PC-3 (cell line): Measurements from ENCODE around the gene DLST.

ENCODE experiments used
- CTCF ChIP-seq: fragments of 300-600 bp; sonication (generic); conservative IDR thresholded peaks from 2 replicates; pipeline ENCODE4 v1.5.1; 2017; ENCODE audit warnings: antibody characterized with exemption, low read depth, mild to moderate bottlenecking, low read length
- EZH2 ChIP-seq: fragments of 300-600 bp; sonication (generic); IDR thresholded peaks from one replicate; pipeline ENCODE4 v1.6.1; 2017; ENCODE audit warnings: antibody characterized with exemption, mild to moderate bottlenecking, low read length; ENCODE audit not compliant: unreplicated experiment
- EZH2phosphoT487 ChIP-seq: fragments of 300-600 bp; sonication (generic); IDR thresholded peaks from 2 replicates; pipeline ENCODE4 v1.6.1; 2018; ENCODE audit warnings: mild to moderate bottlenecking, antibody characterized with exemption, low read length, borderline replicate concordance

- TF ChIP-seq EZH2phosphoT487 (no peak), CTCF (peak; percentile 91), EZH2 (no peak)
These were observed 32.4 kb downstream of the DLST start for GRCh38 chr14:74913986-74914573.
